ENCODE measurements around the gene SPATA2L.

The SPATA2L gene

GRCh38 chr16:89707695-89708094 is 6.2 kb upstream of the SPATA2L start:
- TF ChIP-seq CTCF (IDR thresholded peaks at IDR 0.05), result no peak
- no peak for TF ChIP-seq ZFX (IDR thresholded peaks at IDR 0.05; ENCODE audit: borderline replicate concordance)
- H3K27ac ChIP-seq, result no peak overlapping the region

- H3K27ac ChIP-seq, result peak overlapping the region; percentile 39
- TF ChIP-seq CTCF (IDR thresholded peaks at IDR 0.05) (no peak), ZFX (IDR thresholded peaks at IDR 0.05; ENCODE audit: borderline replicate concordance) (no peak)
Measured at GRCh38 chr16:89706518-89707260, 5.2 kb upstream of the SPATA2L start.

- TF ChIP-seq CTCF (IDR thresholded peaks at IDR 0.05) (no peak), ZFX (IDR thresholded peaks at IDR 0.05; ENCODE audit: borderline replicate concordance) (no peak)
- peak overlapping the region; percentile 39 for H3K27ac ChIP-seq
Measured at GRCh38 chr16:89705006-89705405, 3.5 kb upstream of the SPATA2L start.

- H3K27ac ChIP-seq, result no peak overlapping the region
- no peak for TF ChIP-seq ZFX (IDR thresholded peaks at IDR 0.05; ENCODE audit: borderline replicate concordance)
- TF ChIP-seq CTCF (IDR thresholded peaks at IDR 0.05), result no peak
Measured at GRCh38 chr16:89704281-89704680, 2.8 kb upstream of the SPATA2L start.

GRCh38 chr16:89700649-89701424 is 668 bp downstream of the SPATA2L start:
- H3K27ac ChIP-seq, result peak overlapping the region; percentile 98
- TF ChIP-seq CTCF (IDR thresholded peaks at IDR 0.05) (peak; percentile 50), ZFX (IDR thresholded peaks at IDR 0.05; ENCODE audit: borderline replicate concordance) (no peak)

GRCh38 chr16:89700100-89700648 is 1.3 kb downstream of the SPATA2L start:
- TF ChIP-seq CTCF (IDR thresholded peaks at IDR 0.05) (peak; percentile 81), ZFX (IDR thresholded peaks at IDR 0.05; ENCODE audit: borderline replicate concordance) (no peak)
- H3K27ac ChIP-seq, result peak overlapping the region; percentile 98

- peak overlapping the region; percentile 98 for H3K27ac ChIP-seq
Measured at GRCh38 chr16:89699629-89700099, 1.8 kb downstream of the SPATA2L start.

- peak overlapping the region; percentile 98 for H3K27ac ChIP-seq
Measured at GRCh38 chr16:89698717-89699116, 2.8 kb downstream of the SPATA2L start.

Measured in 22Rv1 (cell line).